HG03469 (cell line): Measurements from ENCODE around the gene KRT6A.

ENCODE experiments used
- ATAC-seq: cut with Tn5 transposase; IDR thresholded peaks from one replicate; pipeline ENCODE4 v1.9.1; 2021; ENCODE audit warnings: mild to moderate bottlenecking, moderate library complexity, moderate number of reproducible peaks; ENCODE audit not compliant: unreplicated experiment

KRT6A gene

DNA sequence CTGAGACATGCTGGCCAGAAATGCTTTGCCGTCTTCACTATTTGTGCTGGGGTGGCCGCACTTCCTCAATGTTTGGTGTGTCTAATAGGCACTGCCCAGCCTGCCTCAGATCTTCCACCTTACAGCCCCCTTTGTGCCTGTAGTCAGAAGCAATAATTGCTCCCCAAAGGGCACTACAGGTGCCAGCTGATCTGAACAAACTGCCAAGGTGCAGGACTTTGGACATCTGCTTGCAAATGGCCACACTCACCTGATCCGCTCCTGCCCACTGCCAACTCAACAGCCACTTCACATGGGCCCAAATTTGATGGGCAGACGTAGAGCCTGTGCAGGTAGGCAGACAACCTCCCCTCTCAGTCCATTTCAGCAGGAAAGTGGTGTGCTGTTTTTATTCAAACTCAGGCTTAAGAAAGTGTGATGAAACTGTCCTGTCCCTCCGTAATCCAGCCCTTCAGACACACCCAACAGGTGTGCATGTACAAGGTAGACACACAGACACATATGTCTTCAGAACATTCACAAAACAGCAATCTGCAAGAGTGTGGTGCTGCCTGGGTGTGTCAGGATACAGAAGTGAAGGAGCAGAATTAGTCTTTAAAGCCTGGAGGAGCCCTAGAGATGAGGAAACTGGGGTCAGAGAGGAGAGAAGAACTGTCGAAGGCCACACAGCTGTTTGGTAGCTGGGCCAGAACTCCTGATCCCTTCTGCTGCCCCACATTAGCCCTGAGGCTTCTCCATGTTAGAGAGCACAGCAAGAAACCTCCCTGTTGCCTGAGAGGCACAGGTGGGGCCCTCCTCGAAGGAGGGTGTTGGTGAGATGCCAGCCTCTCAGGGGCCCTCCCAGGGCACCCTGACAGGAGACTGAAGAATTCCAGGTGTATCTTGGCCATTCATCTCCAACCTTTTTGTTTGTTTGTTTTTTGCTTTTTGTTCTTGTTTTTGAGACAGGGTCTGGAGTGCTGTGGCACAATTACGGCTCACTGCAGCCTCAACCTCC is 54.5 kb downstream of the KRT6A start:
- no peak for ATAC-seq

DNA sequence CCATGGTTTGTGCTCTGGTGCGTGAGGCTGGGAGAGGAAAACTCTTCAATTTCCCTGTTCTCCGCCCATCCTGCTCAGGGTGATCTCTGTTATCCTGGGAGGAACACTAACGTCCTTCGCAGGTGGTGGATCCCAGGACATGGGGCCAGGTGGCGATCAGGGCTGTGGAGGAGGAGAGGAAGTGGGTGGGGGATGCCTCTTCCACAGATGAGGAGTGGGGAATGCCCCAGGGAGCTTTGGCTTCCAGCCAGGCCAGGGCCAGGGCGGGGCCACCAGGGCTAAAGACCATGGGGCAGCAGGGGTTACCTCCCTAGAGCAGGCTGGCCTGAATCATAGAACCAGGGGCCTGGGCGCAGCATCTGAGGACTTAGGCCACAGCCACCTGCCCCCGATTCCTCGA is 55.5 kb downstream of the KRT6A start:
- no peak for ATAC-seq
